Liver (tissue), 9 donors: Measurements from ENCODE around the gene PSG6. TPM values are rescaled to one million over a fixed set of nuclear protein-coding genes. Genes with fewer than 3 reads are reported as not detected.
"Not testable (repeated sequence)": the region's sequence is repeated elsewhere in the genome, so short reads cannot be mapped to it uniquely, and the experiment has no call there.

ENCODE experiments used
- DNase-seq: peaks from one replicate; pipeline ENCODE4 v3.0.0-alpha.2; 2017; ENCODE audit warnings: low spot score
- H3K27ac ChIP-seq, 2 donors: one replicate each; pipeline ENCODE4 v1.7.0; 2013; ENCODE audit warnings: inconsistent platforms in 2 of 2, low read length in 2 of 2, control low read depth in 1 of 2, low read depth in 1 of 2, mild to moderate bottlenecking in 1 of 2
- H3K27me3 ChIP-seq, 4 donors: one replicate each; pipeline versions ENCODE4 v1.6.1 to v1.7.0; 2013; ENCODE audit warnings: low read length in 3 of 4, inconsistent platforms in 1 of 4, mild to moderate bottlenecking in 1 of 4, moderate library complexity in 1 of 4; ENCODE audit not compliant: control insufficient read depth in 4 of 4, insufficient read depth in 4 of 4
- H3K36me3 ChIP-seq, 4 donors: one replicate each; pipeline versions ENCODE4 v1.6.1 to v1.7.0; 2013; ENCODE audit warnings: low read length in 3 of 4, mild to moderate bottlenecking in 3 of 4, low read depth in 1 of 4, moderate library complexity in 1 of 4; ENCODE audit not compliant: control insufficient read depth in 4 of 4, insufficient read depth in 3 of 4
- H3K4me1 ChIP-seq, 4 donors: one replicate each; pipeline versions ENCODE4 v1.6.1 to v1.7.0; 2013; ENCODE audit warnings: low read length in 3 of 4, mild to moderate bottlenecking in 3 of 4, moderate library complexity in 1 of 4; ENCODE audit not compliant: control insufficient read depth in 4 of 4, insufficient read depth in 4 of 4
- H3K4me3 ChIP-seq, 3 donors: one replicate each; pipeline versions ENCODE4 v1.6.1 to v1.7.0; 2013; ENCODE audit warnings: low read length in 3 of 3, control low read depth in 1 of 3, low read depth in 1 of 3, mild to moderate bottlenecking in 1 of 3
- H3K9ac ChIP-seq, 2 donors: one replicate each; pipeline ENCODE4 v1.7.0; 2013; ENCODE audit warnings: low read length in 2 of 2, mild to moderate bottlenecking in 2 of 2, moderate library complexity in 2 of 2, control low read depth in 1 of 2, low read depth in 1 of 2
- H3K9me3 ChIP-seq, 4 donors: one replicate each; pipeline versions ENCODE4 v1.6.1 to v1.7.0; 2013; ENCODE audit warnings: low read length in 3 of 4; ENCODE audit not compliant: control insufficient read depth in 4 of 4
- EGR1 ChIP-seq, 2 donors: IDR thresholded peaks; 2 replicates each; pipeline ENCODE4 v1.6.1; 2016 to 2018; ENCODE audit warnings: antibody characterized with exemption in 2 of 2, low read depth in 2 of 2
- FOXA1 ChIP-seq: IDR thresholded peaks from 2 replicates; pipeline ENCODE4 v1.6.1; 2016; ENCODE audit warnings: antibody characterized with exemption
- FOXA2 ChIP-seq: IDR thresholded peaks from 2 replicates; pipeline ENCODE4 v1.6.1; 2016; ENCODE audit warnings: antibody characterized with exemption
- HNF4A ChIP-seq, 2 donors: conservative IDR thresholded peaks; 2 replicates each; pipeline ENCODE4 v1.6.1; 2016; ENCODE audit warnings: antibody characterized with exemption in 2 of 2, mild to moderate bottlenecking in 2 of 2
- JUND ChIP-seq, 2 donors: IDR thresholded peaks; 2 replicates each; pipeline ENCODE4 v1.6.1; 2016; ENCODE audit warnings: antibody characterized with exemption in 2 of 2
- NR2F2 ChIP-seq: IDR thresholded peaks from 2 replicates; pipeline ENCODE4 v1.6.1; 2016; ENCODE audit warnings: antibody characterized with exemption
- RAD21 ChIP-seq, 2 donors: IDR thresholded peaks; 2 replicates each; pipeline ENCODE4 v1.6.1; 2016; ENCODE audit warnings: antibody characterized with exemption in 2 of 2, mild to moderate bottlenecking in 2 of 2
- RXRA ChIP-seq, 2 donors: IDR thresholded peaks; 2 replicates each; pipeline ENCODE4 v1.6.1; 2017 to 2018; ENCODE audit warnings: antibody characterized with exemption in 2 of 2, mild to moderate bottlenecking in 1 of 2
- YY1 ChIP-seq: IDR thresholded peaks from 2 replicates; pipeline ENCODE4 v1.6.1; 2016; ENCODE audit warnings: antibody characterized with exemption, mild to moderate bottlenecking
- WGBS: extraction: QIAGEN DNeasy Blood & Tissue Kit; methylation state at CpG from one replicate; pipeline ENCODE4 v1.1.7; 2013; 5-methylcytosine and 5-hydroxymethylcytosine counted together
- polyA plus RNA-seq, 2 donors: library from polyadenylated mRNA; stranded (reverse) in 1 of 2; unstranded in 1 of 2; fragments of 200-250 nt in 1 of 2; fragments of >200 nt in 1 of 2; fragmentation: Nextera tagmentation in 1 of 2; extraction: Ambion mirVana in 1 of 2; gene quantifications; one replicate each; pipeline versions ENCODE4 v1.2.1 to v1.2.3, GENCODE V29; 2013 to 2015
- total RNA-seq, 2 donors: library from RNA; depleted of rRNA; stranded (reverse); fragments of >200 nt; gene quantifications; one replicate each; pipeline ENCODE4 v1.2.3, GENCODE V29; 2014
- TF ChIP-seq, protein P1 (sequence below): IDR thresholded peaks from 2 replicates; pipeline ENCODE4 v1.6.1; 2016; ENCODE audit warnings: antibody characterized with exemption, mild to moderate bottlenecking
- TF ChIP-seq, protein P2 (sequence below): IDR thresholded peaks from 2 replicates; pipeline ENCODE4 v1.6.1; 2016; ENCODE audit warnings: antibody characterized with exemption
- TF ChIP-seq, protein P3 (sequence below): fragments of 150-350 bp; IDR thresholded peaks from 2 replicates; pipeline ENCODE4 v1.5.1; 2017; ENCODE audit warnings: improper control_type of control experiment, low read depth, low read length; ENCODE audit not compliant: missing input control
- donor health status: healthy.
- donor health status: healthy.
- donor health status: healthy.
- donor health status: healthy.
- donor health status: healthy.

Gene PSG6
- total and polyA plus RNA-seq, 4 donors: not detected

DNA sequence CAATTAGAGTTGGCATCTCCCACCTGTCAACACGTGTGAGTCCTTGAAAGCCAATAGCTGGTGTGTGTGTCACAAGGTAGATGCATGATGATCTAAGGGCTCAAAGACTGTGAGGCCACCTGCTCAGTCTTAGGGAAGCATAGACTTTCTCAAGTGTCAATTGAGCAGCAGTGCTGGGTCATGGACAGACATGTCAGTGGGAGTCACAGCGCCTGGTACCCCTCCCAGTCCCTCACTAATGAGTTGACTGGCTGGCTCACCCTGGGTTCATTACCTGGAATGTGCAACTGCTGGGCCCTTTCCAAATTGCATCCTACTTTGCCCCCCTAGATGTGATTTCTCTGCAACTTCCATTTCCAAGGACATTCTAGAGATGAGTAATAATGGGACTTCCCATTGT, 9.1 kb upstream of the PSG6 start:
- no peak overlapping the region for H3K4me3 ChIP-seq
- 45% methylated on average over 2 of the region's 2 CpGs for WGBS
- TF ChIP-seq JUND (IDR thresholded peaks at IDR 0.05): no peak
- no peak for TF ChIP-seq NR2F2
- TF ChIP-seq, protein P1, sequence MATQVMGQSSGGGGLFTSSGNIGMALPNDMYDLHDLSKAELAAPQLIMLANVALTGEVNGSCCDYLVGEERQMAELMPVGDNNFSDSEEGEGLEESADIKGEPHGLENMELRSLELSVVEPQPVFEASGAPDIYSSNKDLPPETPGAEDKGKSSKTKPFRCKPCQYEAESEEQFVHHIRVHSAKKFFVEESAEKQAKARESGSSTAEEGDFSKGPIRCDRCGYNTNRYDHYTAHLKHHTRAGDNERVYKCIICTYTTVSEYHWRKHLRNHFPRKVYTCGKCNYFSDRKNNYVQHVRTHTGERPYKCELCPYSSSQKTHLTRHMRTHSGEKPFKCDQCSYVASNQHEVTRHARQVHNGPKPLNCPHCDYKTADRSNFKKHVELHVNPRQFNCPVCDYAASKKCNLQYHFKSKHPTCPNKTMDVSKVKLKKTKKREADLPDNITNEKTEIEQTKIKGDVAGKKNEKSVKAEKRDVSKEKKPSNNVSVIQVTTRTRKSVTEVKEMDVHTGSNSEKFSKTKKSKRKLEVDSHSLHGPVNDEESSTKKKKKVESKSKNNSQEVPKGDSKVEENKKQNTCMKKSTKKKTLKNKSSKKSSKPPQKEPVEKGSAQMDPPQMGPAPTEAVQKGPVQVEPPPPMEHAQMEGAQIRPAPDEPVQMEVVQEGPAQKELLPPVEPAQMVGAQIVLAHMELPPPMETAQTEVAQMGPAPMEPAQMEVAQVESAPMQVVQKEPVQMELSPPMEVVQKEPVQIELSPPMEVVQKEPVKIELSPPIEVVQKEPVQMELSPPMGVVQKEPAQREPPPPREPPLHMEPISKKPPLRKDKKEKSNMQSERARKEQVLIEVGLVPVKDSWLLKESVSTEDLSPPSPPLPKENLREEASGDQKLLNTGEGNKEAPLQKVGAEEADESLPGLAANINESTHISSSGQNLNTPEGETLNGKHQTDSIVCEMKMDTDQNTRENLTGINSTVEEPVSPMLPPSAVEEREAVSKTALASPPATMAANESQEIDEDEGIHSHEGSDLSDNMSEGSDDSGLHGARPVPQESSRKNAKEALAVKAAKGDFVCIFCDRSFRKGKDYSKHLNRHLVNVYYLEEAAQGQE: no peak
- no peak for TF ChIP-seq RAD21 (IDR thresholded peaks at IDR 0.05)
- TF ChIP-seq, protein P2, sequence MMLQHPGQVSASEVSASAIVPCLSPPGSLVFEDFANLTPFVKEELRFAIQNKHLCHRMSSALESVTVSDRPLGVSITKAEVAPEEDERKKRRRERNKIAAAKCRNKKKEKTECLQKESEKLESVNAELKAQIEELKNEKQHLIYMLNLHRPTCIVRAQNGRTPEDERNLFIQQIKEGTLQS: no peak
- TF ChIP-seq HNF4A (conservative IDR thresholded peaks at IDR 0.05): no peak
- TF ChIP-seq YY1: no peak
- TF ChIP-seq, protein P3, sequence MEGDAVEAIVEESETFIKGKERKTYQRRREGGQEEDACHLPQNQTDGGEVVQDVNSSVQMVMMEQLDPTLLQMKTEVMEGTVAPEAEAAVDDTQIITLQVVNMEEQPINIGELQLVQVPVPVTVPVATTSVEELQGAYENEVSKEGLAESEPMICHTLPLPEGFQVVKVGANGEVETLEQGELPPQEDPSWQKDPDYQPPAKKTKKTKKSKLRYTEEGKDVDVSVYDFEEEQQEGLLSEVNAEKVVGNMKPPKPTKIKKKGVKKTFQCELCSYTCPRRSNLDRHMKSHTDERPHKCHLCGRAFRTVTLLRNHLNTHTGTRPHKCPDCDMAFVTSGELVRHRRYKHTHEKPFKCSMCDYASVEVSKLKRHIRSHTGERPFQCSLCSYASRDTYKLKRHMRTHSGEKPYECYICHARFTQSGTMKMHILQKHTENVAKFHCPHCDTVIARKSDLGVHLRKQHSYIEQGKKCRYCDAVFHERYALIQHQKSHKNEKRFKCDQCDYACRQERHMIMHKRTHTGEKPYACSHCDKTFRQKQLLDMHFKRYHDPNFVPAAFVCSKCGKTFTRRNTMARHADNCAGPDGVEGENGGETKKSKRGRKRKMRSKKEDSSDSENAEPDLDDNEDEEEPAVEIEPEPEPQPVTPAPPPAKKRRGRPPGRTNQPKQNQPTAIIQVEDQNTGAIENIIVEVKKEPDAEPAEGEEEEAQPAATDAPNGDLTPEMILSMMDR: no peak
- TF ChIP-seq FOXA1: no peak
- TF ChIP-seq FOXA2: no peak
- TF ChIP-seq RXRA (IDR thresholded peaks at IDR 0.05): no peak
- no peak for TF ChIP-seq EGR1 (IDR thresholded peaks at IDR 0.05; ENCODE audit: low read depth in 2 of 2)
- no peaks in the 10 kb centered on the region for H3K36me3 ChIP-seq
- H3K27me3 ChIP-seq: peaks cover 0 to 4% (median under 1%) of the 10 kb centered on the region in 4 donors
- no peak overlapping the region for H3K9ac ChIP-seq
- no peaks in the 10 kb centered on the region for H3K4me1 ChIP-seq
- DNase-seq: no peak
- H3K27ac ChIP-seq: no peak overlapping the region
- no peaks in the 10 kb centered on the region for H3K9me3 ChIP-seq

DNA sequence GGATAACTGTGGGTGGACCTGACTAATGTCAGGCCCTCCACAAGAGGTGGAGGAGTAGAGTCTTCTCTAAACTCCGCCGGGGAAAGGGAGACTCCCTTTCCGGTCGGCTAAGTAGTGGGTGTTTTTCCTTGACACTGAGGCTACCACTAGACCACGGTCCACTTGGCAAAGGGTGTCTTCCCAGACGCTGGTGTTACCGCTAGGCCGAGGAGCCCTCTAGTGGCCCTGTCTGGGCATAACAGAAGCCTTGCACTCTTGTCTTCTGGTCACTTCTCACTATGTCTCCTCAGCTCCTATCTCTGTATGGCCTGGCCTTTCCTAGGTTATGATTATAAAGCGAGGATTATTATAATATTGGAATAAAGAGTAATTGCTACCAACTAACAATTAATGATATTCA, 5.4 kb upstream of the PSG6 start:
- not testable (repeated sequence) for DNase-seq, H3K9me3 ChIP-seq, H3K27me3 ChIP-seq, H3K9ac ChIP-seq, H3K4me1 ChIP-seq, H3K36me3 ChIP-seq, H3K27ac ChIP-seq, H3K4me3 ChIP-seq
- 42% methylated on average over 9 of the region's 9 CpGs for WGBS
- peak in 1 of 2 donors; percentile 40 for TF ChIP-seq RAD21 (IDR thresholded peaks at IDR 0.05)
- TF ChIP-seq, protein P3: peak; percentile 36

DNA sequence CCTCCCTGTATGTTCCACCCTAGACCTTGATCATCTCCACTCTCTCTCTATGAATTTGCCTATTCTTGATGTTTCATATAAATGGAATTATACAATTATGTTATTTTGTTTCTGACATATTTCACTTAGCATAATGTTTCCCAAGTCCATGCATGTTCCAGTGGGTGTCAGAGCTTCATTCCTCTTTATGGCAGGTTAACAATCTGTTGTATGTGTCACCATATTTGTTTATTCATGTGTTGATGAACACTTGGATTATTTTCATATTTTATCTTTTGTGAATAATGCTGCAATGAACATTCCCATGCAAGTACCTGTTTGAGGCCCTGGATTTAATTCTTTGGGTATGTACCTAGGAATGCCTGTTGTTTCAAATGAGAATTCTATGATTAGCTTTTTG, 3.3 kb upstream of the PSG6 start:
- not testable (repeated sequence) for DNase-seq, H3K4me3 ChIP-seq, H3K9me3 ChIP-seq, H3K9ac ChIP-seq, H3K27ac ChIP-seq, H3K36me3 ChIP-seq, H3K27me3 ChIP-seq, H3K4me1 ChIP-seq
